ENCODE results near the gene SLC25A12. TPM values are rescaled to one million over a fixed set of nuclear protein-coding genes. Genes with fewer than 3 reads are reported as not detected.

SLC25A12 gene
- total and polyA plus RNA-seq, 2 of the 13 experiments (the other 11 are each of a cell fraction or from before 2014, with no cell fraction given) = 8.1 to 15.9 TPM

DNA sequence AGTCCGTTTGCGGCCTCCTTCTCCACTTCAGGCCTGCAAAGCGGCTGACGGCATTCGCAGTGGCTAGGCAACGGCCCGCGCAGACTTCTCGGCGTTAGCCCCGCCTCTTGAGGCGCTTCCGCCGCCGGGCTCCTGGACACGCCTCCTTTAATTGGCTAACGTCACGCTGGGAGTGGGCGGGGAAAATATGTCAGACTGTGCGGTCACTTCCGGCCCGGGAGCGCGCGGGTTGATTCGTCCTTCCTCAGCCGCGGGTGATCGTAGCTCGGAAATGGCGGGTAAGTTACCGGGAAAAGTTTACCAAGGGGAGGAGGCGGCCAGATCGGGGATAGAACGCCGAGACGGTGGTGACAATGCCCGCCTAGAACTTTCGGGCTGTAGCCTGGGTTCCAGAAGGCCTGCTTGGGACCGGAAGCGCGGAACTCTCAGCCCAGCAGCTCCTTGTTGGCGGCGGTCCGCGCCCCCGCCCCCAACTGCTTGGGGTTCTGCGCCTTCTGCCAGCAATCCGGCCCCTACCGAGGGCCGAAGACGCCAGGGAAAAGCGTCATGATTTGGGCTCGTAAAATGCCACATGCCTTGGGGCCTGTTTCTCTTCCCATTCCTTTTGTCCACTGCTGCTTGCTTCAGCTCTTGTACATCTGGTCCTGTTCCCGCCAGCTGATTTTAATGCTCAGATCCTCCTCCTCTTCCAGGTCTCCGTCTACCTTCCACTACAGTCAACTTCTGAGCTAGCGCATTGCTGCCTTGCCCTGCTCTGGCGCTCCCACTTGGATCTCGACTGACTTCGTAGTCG, 28.4 kb upstream of the SLC25A12 start, which contains the start of gene HAT1 (continued):
- TF ChIP-seq, protein P1, sequence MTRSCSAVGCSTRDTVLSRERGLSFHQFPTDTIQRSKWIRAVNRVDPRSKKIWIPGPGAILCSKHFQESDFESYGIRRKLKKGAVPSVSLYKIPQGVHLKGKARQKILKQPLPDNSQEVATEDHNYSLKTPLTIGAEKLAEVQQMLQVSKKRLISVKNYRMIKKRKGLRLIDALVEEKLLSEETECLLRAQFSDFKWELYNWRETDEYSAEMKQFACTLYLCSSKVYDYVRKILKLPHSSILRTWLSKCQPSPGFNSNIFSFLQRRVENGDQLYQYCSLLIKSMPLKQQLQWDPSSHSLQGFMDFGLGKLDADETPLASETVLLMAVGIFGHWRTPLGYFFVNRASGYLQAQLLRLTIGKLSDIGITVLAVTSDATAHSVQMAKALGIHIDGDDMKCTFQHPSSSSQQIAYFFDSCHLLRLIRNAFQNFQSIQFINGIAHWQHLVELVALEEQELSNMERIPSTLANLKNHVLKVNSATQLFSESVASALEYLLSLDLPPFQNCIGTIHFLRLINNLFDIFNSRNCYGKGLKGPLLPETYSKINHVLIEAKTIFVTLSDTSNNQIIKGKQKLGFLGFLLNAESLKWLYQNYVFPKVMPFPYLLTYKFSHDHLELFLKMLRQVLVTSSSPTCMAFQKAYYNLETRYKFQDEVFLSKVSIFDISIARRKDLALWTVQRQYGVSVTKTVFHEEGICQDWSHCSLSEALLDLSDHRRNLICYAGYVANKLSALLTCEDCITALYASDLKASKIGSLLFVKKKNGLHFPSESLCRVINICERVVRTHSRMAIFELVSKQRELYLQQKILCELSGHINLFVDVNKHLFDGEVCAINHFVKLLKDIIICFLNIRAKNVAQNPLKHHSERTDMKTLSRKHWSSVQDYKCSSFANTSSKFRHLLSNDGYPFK (CRISPR knock-in tag; IDR thresholded peaks at IDR 0.05; ENCODE audit: borderline replicate concordance) = peak; percentile 73
- TF ChIP-seq RBFOX2 (IDR thresholded peaks at IDR 0.05; ENCODE audit: low read depth, low read length) = peak; percentile 76
- peak; percentile 78; the same call in 1 of the 2 replicates for TF ChIP-seq BORCS8-MEF2B (CRISPR knock-in tag; IDR thresholded peaks at IDR 0.05)
- TF ChIP-seq DNMT1 (CRISPR knock-in tag; IDR thresholded peaks at IDR 0.05) = no peak
- 0 out of 2 replicates have a peak, but pooled peaks have one; percentile 30 for TF ChIP-seq ZNF619 (CRISPR knock-in tag; IDR thresholded peaks at IDR 0.05)
- TF ChIP-seq, protein P2, sequence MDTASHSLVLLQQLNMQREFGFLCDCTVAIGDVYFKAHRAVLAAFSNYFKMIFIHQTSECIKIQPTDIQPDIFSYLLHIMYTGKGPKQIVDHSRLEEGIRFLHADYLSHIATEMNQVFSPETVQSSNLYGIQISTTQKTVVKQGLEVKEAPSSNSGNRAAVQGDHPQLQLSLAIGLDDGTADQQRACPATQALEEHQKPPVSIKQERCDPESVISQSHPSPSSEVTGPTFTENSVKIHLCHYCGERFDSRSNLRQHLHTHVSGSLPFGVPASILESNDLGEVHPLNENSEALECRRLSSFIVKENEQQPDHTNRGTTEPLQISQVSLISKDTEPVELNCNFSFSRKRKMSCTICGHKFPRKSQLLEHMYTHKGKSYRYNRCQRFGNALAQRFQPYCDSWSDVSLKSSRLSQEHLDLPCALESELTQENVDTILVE (CRISPR knock-in tag; IDR thresholded peaks at IDR 0.05) = 0 out of 2 replicates have a peak, but pooled peaks have one; percentile 49
- TF ChIP-seq RELA (CRISPR knock-in tag; IDR thresholded peaks at IDR 0.05) = 0 out of 2 replicates have a peak, but pooled peaks have one; percentile 10
- no peak for TF ChIP-seq ZNF776 (CRISPR knock-in tag; IDR thresholded peaks at IDR 0.05)
- peak; percentile 10; the same call in 1 of the 2 replicates for TF ChIP-seq MYNN (CRISPR knock-in tag; IDR thresholded peaks at IDR 0.05; ENCODE audit: low read depth)
- TF ChIP-seq ZBTB21 (CRISPR knock-in tag; IDR thresholded peaks at IDR 0.05) = peak; percentile 99
- TF ChIP-seq, protein P3, sequence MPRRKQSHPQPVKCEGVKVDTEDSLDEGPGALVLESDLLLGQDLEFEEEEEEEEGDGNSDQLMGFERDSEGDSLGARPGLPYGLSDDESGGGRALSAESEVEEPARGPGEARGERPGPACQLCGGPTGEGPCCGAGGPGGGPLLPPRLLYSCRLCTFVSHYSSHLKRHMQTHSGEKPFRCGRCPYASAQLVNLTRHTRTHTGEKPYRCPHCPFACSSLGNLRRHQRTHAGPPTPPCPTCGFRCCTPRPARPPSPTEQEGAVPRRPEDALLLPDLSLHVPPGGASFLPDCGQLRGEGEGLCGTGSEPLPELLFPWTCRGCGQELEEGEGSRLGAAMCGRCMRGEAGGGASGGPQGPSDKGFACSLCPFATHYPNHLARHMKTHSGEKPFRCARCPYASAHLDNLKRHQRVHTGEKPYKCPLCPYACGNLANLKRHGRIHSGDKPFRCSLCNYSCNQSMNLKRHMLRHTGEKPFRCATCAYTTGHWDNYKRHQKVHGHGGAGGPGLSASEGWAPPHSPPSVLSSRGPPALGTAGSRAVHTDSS (CRISPR knock-in tag; conservative IDR thresholded peaks at IDR 0.05) = no peak
- 0 out of 2 replicates have a peak, but pooled peaks have one; percentile 24 for TF ChIP-seq ZKSCAN5 (CRISPR knock-in tag; IDR thresholded peaks at IDR 0.05)
- peak; percentile 18; the same call in 1 of the 2 replicates for TF ChIP-seq HCFC1 (IDR thresholded peaks at IDR 0.05; ENCODE audit: low read depth, low read length)
- peak; percentile 63; the same call in 1 of the 2 replicates for TF ChIP-seq ZSCAN25 (CRISPR knock-in tag; IDR thresholded peaks at IDR 0.05)
- peak; percentile 74; the same call in 1 of the 2 replicates for TF ChIP-seq ZNF709 (CRISPR knock-in tag; IDR thresholded peaks at IDR 0.05)
- TF ChIP-seq, protein P4, sequence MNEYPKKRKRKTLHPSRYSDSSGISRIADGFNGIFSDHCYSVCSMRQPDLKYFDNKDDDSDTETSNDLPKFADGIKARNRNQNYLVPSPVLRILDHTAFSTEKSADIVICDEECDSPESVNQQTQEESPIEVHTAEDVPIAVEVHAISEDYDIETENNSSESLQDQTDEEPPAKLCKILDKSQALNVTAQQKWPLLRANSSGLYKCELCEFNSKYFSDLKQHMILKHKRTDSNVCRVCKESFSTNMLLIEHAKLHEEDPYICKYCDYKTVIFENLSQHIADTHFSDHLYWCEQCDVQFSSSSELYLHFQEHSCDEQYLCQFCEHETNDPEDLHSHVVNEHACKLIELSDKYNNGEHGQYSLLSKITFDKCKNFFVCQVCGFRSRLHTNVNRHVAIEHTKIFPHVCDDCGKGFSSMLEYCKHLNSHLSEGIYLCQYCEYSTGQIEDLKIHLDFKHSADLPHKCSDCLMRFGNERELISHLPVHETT (CRISPR knock-in tag; conservative IDR thresholded peaks at IDR 0.05) = peak; percentile 73; the same call in 1 of the 2 replicates
- TF ChIP-seq ZNF724P (CRISPR knock-in tag; IDR thresholded peaks at IDR 0.05; ENCODE audit: borderline replicate concordance) = peak; percentile 65
- TF ChIP-seq, protein P5, sequence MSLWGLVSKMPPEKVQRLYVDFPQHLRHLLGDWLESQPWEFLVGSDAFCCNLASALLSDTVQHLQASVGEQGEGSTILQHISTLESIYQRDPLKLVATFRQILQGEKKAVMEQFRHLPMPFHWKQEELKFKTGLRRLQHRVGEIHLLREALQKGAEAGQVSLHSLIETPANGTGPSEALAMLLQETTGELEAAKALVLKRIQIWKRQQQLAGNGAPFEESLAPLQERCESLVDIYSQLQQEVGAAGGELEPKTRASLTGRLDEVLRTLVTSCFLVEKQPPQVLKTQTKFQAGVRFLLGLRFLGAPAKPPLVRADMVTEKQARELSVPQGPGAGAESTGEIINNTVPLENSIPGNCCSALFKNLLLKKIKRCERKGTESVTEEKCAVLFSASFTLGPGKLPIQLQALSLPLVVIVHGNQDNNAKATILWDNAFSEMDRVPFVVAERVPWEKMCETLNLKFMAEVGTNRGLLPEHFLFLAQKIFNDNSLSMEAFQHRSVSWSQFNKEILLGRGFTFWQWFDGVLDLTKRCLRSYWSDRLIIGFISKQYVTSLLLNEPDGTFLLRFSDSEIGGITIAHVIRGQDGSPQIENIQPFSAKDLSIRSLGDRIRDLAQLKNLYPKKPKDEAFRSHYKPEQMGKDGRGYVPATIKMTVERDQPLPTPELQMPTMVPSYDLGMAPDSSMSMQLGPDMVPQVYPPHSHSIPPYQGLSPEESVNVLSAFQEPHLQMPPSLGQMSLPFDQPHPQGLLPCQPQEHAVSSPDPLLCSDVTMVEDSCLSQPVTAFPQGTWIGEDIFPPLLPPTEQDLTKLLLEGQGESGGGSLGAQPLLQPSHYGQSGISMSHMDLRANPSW (CRISPR knock-in tag; IDR thresholded peaks at IDR 0.05; ENCODE audit: borderline replicate concordance) = peak; percentile 74; the same call in 1 of the 2 replicates
